Activated CD8-positive, alpha-beta memory T cell treated with anti-CD3 and anti-CD28 coated beads for 36 hours (primary cell): Measurements from ENCODE around the gene PIAS1. TPM values are rescaled to one million over a fixed set of nuclear protein-coding genes. Genes with fewer than 3 reads are reported as not detected.
"Not testable (repeated sequence)": the region's sequence is repeated elsewhere in the genome, so short reads cannot be mapped to it uniquely, and the experiment has no call there.

Experiments used
- CTCF ChIA-PET: fragments of 350-600 bp; sonication (Branson Sonifier 250); formaldehyde crosslinking; loops from one replicate; lab custom pipeline; 2021; ENCODE audit warnings: antibody characterized with exemption; lab: Charles Lee
- POLR2A ChIA-PET: fragments of 350-600 bp; sonication (Branson Sonifier 250); formaldehyde crosslinking; loops from one replicate; lab custom pipeline; 2021; ENCODE audit warnings: antibody characterized with exemption; lab: Charles Lee
- total RNA-seq, 2 experiments: library from RNA; stranded (reverse); gene quantifications; one replicate each; pipeline ENCODE4 v1.2.3, GENCODE V29; 2021

PIAS1 gene
- total RNA-seq, 2 experiments from 2014 or later = 23.5 to 25.3 TPM

- CTCF ChIA-PET = no interaction called here
- POLR2A ChIA-PET = no interaction called here
Measured at GRCh38 chr15:68192804-68193486, 138.8 kb downstream of the PIAS1 start.

DNA sequence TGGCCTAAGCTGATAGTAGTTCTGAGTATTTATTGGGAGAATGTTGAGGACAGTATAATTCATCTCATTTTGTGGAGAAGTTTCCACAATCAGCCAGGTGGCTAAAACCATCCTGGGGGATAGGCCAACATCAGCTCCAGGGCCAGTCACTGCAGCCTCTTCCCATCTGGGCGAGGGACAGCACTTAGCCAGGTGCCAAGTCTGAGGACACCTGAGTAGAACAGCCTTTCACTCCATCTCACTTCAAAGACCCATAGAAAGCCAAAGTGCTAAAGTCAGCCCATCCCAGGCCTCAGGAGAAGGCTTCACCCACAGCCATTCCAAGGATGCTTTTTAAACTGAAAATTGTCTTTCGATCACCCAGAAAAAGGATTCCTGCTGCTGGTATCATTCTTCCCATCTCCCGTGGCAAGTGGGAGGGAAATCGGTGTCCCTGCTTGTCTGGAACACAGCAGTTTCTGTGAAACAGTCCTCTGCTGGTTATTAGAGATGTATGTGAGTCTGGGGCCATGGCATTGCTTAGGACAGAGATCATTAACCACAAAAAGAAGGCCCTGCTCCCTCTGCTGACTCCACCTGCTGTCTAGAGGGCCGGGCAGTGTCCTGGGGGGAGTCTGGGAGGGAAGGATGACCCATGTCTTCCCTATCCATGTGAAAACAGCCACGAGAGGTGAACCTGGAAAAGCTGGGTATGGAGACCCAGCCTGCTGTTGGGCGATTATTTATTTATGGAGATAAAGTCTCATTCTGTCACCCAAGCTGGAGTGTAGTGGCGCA is 141.4 kb downstream of the PIAS1 start:
- CTCF ChIA-PET = interaction anchor here (0.7 kb wide), 2 partner anchors 25 to 520 kb away, joined by 3 to 4 read pairs; no protein-coding TSS in a partner anchor
- POLR2A ChIA-PET = interaction anchor here (0.7 to 1.3 kb wide), 3 partner anchors 12 to 710 kb away, joined by 3 to 4 read pairs (median 3); no protein-coding TSS in a partner anchor

DNA sequence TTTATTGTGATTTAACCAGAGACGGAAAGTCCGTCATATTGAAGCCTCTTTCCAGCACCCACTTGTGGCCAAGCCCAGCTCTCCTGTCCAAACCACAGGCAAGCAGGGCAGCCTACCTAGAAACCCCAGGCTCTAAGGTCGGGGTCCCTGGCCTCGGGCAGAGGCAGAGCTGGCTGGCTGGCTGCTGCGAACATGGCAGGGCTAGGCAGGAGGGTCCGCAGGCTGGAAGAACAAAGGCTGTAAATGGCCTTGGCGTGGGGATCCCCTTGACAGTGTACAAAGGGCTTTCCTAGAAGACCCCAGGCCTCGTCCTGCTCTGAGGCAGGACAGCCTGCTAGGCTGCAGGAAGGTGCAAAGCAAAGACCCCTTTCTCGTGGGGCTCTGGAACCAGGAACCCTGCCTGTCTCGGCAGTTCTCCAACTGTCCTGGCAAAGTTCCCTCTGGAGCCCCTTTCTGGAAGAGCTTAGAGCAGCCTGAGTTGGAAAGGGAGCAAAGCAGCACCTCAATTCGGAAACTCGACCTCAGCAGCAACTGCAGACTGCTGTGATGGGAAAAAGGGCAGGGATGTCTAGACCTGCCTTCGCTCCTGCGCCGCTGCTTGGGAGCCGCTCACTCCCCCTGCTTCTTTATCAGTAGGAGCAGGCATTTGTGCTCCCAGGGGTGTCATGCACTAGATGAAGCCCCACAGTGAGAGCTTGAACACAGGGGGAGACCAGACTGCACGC is 142.5 kb downstream of the PIAS1 start:
- ChIA-PET POLR2A (interaction anchor here (1.3 kb wide), 1 partner anchor 11 kb away, joined by 3 read pairs; no protein-coding TSS in a partner anchor), CTCF (no interaction called here)

- ChIA-PET CTCF (no interaction called here), POLR2A (interaction anchor here (1.3 kb wide), 1 partner anchor 10 kb away, joined by 3 read pairs; no protein-coding TSS in a partner anchor)
Measured at GRCh38 chr15:68197170-68197492, 143.0 kb downstream of the PIAS1 start.

GRCh38 chr15:68197661-68198437 is 143.7 kb downstream of the PIAS1 start:
- ChIA-PET CTCF (no interaction called here), POLR2A (no interaction called here)

DNA sequence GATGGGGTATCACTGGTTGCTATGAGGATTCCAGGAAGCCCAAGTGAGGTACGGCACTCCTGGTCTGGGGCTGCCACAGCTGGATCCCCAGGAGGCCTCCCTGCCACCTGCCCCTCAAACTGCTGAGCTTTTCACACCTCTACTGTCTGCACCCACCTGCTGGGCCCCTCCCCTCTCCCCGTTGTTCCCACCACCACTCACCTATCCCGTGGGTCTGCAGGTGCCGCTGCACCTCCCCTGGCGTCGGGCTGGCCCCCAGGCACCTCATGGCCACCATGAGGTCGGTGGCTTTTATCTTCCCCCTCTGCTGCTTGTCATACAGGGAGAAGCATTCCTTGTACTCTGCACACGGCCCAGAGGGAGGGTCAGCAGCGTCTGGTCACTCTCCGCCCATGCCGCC is 145.2 kb downstream of the PIAS1 start:
- CTCF ChIA-PET = no interaction called here
- POLR2A ChIA-PET = no interaction called here

GRCh38 chr15:68200016-68200861 is 146.1 kb downstream of the PIAS1 start:
- ChIA-PET CTCF (interaction anchor here (0.5 kb wide), 1 partner anchor 27 kb away, joined by 3 read pairs; no protein-coding TSS in a partner anchor), POLR2A (no interaction called here)

- CTCF ChIA-PET = no interaction called here
- POLR2A ChIA-PET = no interaction called here
Measured at GRCh38 chr15:68201153-68201878, 147.2 kb downstream of the PIAS1 start.

DNA sequence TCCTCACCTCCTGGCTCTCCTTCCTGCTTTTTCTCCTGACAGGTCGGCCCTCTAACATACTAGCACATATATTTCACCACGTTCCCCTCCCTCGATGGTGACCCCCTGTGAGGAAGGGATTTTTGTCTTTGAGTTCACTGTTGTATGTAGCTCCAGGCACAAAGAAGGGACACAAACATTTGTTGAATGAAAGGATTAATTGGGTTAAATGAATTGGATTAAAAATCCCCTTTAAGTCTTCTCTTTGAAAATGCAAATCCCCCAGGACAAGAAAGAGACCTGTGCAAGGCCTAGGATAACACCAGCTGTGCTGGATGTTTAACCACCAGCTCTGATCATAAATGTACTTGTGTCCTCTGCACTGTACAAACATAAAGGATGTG is 147.8 kb downstream of the PIAS1 start:
- ChIA-PET POLR2A (no interaction called here), CTCF (no interaction called here)

GRCh38 chr15:68202994-68203393 is 148.9 kb downstream of the PIAS1 start:
- POLR2A ChIA-PET, CTCF ChIA-PET: not testable (repeated sequence)

- POLR2A ChIA-PET = no interaction called here
- CTCF ChIA-PET = no interaction called here
Measured at GRCh38 chr15:68203486-68203885, 149.4 kb downstream of the PIAS1 start.

GRCh38 chr15:68203956-68204355 is 149.8 kb downstream of the PIAS1 start:
- CTCF ChIA-PET = no interaction called here
- POLR2A ChIA-PET = no interaction called here

DNA sequence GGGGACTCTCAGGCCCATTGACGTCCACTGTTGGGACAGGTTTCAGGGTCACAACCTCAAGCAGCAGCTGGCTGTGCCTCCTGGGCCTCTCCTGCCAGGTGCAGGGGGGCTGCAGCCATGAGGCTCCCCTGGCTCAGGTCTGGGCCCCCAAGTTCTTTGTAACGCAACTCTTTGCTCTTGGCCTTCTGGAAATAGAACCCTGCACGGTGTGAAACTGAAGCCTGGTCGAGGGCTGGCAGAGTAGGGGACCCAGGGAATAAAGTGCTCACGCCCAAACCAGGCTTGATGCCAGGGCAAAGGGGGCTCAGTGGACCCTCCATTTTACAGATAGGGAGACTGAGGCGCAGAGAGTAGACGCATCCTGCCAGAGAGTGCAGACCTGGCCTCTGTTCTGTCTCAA is 150.2 kb downstream of the PIAS1 start:
- CTCF ChIA-PET = no interaction called here
- POLR2A ChIA-PET = no interaction called here

DNA sequence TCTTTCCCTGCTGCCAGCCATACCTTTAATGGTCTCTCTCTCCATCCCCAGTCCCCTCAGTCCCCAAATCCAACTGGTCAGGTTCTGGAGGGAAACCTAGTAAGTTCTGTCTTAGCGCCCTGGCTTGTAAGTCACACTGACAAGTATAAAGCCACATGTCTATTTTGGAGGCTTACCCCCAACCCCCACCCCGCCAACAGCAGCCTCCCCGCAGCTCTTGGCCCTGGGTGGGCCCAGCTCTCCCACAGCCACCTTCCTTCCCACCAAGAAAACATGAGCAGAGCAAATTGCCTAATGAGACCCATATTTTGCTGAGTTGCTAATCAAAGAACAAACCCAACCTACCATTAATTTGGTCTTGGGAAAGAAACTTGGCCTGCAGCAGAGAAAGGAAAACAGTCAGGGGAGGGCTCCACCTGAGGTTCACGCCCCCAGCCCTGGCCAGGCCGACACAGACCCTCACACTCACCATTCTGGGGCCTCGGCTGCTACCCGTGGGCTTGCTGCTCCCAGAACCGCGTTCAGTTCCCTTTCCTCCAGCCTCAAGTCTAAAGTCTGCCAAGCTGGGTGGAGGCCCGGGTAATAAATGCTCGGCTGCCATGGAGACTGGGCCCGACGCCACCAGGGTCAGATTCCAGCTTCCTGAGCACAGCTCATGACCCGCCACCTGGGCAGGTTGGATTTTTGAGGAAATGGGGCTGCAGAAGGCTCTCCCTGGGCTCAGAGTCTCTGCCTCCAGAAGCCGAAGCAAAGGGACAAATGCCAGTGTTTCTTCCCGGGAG is 150.9 kb downstream of the PIAS1 start, which contains the start of gene CALML4:
CALML4 (minus strand) TSS at position 557 of the 782 bp plus-strand sequence; CDS start at position 472, 85 bp downstream.
- ChIA-PET POLR2A (no interaction called here), CTCF (no interaction called here)

GRCh38 chr15:68205558-68205944 is 151.4 kb downstream of the PIAS1 start:
- POLR2A ChIA-PET = no interaction called here
- CTCF ChIA-PET = no interaction called here

DNA sequence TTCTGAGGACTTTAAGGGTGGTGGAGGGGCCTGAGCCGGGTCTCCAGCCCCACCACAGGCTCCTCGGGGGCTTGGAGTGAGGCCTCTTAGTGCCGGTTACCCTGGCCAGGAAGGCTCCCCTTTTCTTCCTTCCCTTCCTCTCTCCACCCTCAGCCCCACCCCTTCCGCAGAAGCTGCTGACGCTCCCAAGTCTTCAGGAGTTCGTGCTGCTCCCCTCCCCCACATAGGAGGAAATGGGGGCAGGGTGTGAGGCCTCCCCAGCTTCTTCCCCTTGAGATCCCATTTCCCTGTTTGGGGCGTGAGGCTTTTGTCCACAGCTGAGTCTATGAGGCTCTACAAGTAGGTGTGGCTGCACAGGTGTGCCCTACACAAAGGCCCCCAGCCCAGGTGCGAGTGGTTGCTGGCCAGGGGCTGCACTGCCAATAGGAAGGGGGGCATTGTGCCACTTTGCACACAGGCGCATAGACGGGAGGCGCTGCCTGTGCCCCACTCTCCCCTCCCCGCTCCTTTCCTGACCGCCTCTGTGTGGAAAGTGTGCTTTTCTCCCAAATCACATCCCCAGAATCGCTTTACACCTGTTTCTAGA is 151.9 kb downstream of the PIAS1 start:
- ChIA-PET CTCF (no interaction called here), POLR2A (no interaction called here)

- ChIA-PET POLR2A (interaction anchor here (0.8 kb wide), 1 partner anchor 10 kb away, joined by 3 read pairs; no protein-coding TSS in a partner anchor), CTCF (no interaction called here)
Measured at GRCh38 chr15:68206711-68207151, 152.6 kb downstream of the PIAS1 start.
